T-helper 1 cell treated with Interleukin-12 subunit alpha and Interleukin-12 subunit beta and Interleukin-4 antibody, amounts not matched to agents 30 ng/mL and 1 ng/mL, for 36 hours (primary cell): ENCODE measurements around the gene U2AF1L4. TPM values are rescaled to one million over a fixed set of nuclear protein-coding genes. Genes with fewer than 3 reads are reported as not detected.
"Not testable (repeated sequence)": the region's sequence is repeated elsewhere in the genome, so short reads cannot be mapped to it uniquely, and the experiment has no call there.

Source experiments
- intact Hi-C: fragments of 100-400 bp; cut with micrococcal nuclease; formaldehyde crosslinking; loops from one replicate; pipeline ENCODE4 v1.15.1; 2024
- total RNA-seq: library from RNA; stranded (reverse); gene quantifications from 2 replicates; pipeline ENCODE4 v1.2.3, GENCODE V29; 2022

Gene U2AF1L4
- total RNA-seq, 1 donor from 2014 or later: 33.7 TPM

DNA sequence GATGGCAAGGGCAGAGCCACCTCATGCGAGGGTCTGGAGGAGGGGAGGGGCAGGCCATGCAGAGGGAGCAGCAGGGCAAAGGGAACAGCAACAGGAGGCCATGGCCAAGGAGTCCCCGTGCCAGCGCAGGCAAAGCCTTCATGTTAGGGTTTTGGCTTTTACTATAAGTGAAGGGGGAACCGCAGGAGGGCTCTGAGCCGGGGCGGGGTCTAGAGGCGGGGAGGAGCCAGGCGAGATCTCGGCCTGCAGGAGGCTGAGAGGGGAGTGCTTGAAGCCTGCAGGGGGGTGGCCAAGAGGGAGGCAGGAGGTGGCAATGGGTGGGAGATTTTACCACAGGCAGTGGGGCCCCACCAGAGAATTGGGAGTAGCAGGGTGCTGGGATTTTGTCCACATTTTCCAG, 36.4 kb upstream of the U2AF1L4 start:
- intact Hi-C loops: no loop called here

DNA sequence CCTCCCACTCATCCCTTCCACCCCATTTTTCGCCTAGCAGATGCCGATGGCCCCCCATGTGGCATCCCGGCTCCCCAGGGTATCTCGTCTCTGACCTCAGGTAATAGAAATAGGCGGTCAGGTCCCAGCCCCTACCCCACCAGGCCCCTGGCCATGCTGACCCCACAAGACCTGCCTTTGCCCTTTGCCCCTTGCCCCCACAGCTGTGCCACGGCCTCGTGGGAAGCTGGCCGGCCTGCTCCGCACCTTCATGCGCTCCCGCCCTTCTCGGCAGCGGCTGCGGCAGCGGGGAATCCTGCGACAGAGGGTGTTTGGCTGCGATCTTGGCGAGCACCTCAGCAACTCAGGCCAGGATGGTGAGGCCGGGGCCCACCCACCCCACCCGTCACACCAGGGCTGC, 35.5 kb upstream of the U2AF1L4 start:
- intact Hi-C loops: no loop called here

DNA sequence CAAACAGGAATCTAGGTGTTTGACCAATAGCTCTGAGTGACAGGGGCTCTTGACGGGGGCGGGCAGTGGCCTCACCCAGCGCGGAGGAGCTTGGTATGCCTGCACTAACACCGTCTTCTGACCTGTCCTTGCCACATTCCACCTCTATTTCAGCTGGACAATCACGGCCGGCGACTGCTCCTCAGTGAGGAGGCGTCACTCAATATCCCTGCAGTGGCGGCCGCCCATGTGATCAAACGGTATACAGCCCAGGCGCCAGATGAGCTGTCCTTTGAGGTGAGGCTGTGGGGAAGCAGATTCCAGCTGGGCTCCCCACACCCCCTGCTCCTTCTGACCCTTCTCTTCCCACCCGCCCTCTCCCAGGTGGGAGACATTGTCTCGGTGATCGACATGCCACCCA, 34.8 kb upstream of the U2AF1L4 start:
- intact Hi-C loops: no loop called here

DNA sequence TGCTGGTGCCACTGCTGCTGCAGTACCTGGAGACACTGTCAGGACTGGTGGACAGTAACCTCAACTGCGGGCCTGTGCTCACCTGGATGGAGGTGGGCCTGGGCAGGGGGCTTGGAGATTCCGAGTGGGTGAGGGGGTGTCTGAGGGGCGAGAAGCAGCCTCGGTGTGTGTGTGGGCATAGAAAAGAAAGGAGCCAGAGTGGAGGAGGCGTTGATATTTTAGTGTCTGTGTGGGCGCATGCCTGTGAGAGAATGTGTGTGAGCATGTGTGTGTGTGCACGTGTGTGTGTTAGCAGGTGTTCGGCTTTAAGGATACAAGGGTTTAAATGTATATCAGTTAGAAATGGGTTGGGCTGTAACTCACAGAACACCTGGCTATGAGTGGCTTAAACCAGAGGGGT, 33.8 kb upstream of the U2AF1L4 start:
- intact Hi-C loops: no loop called here

DNA sequence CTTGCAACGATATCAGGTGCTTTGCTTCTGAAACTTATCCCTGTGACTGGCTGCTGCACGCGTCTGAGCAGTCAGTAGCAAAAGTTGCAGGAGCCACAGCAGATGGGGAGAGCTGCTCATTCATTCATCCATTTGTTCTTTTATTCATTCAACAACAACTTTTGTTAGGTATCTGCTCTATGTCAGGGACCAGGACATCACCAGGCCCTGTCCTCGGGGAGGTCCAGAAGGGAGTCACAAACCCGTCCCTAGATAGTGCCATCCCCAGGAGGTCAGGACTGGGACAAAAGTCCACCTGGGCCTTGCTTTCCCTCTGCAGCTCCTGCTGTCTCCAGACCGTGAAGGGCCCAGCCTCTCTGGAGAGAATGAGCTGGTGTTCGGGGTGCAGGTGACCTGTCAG, 32.7 kb upstream of the U2AF1L4 start:
- intact Hi-C loops: no loop called here

DNA sequence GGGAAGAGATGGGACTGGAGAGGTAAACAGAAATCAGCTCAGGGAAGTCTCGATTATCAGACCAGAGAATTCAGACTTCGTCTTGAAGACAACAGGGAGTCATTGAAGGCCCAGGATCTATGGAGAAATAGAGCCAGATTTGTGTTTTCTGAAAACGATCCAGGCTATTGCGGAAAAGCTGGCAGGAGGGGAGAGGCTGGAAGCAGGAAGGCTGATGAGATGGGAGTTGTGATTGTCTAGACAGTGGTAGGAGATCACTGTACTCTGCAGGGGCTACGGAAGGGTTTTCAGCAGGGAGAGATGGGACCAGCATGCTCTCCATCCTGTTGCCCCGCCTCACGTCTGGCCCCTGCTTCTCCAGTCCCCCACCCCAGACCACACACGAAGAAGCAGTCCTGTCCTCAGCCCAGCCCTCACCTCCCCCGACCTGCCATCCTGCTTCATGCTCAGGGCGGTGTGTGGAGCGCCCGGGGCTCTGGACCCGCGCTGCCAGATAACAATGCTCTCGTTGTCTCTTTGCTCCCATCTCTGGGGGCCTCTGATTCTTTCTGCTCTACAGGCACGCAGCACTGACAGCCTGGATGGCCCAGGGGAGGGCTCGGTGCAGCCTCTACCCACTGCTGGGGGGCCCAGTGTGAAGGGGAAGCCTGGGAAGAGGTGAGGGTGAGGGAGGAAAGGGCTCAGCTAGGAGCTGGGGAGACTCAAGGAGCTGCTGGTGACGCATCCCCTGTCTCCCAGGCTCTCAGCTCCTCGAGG, 32.0 kb upstream of the U2AF1L4 start:
- intact Hi-C loops: no loop called here

DNA sequence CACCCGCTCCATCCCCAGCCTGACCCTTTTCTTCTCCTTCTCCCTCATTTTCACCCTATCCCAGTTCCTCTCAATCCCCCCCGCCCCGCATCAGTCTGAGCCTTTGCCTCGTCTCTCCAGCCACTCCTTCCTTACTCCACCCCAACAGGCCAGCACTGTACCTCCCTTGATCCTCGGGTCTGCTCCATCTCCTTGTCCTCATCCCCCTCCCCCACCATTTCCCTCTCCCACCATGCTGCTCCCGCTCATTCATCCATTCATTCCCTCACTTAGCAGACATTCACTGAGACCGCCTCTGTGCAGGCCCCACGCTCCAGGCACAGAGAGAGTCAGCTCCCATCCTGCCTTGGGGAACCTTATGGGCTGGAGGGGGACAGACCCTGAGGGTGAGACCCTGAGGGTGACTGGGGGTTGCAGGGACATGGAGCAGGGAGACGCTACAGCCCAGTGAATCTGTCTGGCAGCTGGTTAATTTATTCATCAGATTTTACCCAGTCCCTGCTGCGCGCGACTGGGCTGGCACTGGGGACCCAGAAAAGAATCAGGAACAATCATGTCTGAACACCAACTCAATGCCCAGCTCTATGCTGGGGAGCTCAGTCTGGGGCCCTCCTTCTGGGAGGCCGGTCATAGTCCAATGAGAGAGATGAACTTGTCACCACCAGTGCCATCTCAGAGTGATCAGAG, 31.0 kb upstream of the U2AF1L4 start:
- intact Hi-C loops: no loop called here

DNA sequence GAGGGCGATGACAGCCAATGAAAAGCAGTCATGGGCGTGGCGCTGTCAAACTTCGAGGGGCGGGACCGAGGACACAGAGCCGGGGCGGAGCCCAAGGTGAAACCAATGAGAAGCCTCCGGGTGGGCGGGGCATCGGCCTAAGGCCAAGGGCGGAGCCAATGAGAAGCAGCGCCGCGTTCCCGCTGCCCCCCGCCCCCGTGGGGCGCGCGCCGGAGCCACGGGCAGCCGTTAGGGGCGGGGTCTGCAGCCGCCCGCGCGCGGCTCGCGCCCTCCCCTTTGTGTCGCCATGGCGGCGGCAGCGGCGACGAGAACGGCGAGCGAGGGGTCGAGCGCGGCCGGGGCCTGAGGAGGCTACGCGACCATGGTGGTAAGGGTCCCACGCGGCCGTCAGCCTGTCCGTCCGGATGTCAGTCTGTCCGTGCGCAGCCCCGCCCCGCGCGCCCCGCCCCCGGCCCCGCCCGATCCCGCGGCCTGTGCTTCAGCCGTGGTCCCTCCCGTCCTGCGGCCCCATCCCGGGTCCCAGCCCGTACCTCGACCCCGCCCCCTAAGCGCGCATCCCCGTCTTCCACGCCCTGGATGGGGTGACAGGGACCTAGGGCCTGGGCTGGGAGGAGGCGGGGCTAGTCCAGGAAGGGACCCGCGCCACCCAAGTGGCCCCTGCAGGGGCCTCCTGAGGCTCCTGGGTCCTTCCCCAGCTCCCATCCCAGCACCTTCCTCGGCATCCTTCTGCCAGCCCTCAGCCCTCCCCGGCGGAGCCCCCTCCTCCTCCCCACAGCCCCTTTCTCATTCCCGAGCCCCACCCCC, 30.3 kb upstream of the U2AF1L4 start, which contains the start of gene ARHGAP33:
Gene ARHGAP33, plus strand, starts transcription at position 267 of the 804 bp plus-strand sequence. Its CDS starts 95 bp downstream, at position 362.
- intact Hi-C loops: loop anchor here (1.0 to 2.0 kb wide), 13 partner anchors 17 to 340 kb away; partner anchors contain the start of genes ALKBH6, COX6B1, LIN37 and PROSER3

DNA sequence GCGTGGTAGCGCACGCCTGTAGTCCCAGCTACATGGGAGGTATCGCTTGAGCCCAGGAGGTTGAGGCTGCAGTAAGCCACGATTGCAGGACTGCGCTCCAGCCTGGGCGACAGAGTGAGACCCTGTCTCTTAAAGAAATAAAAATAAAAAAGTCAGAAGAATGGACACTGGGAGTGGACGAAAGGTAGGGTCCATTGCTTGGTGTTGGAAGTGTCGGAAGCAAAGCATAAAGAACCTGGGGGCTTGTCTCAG, 29.8 kb upstream of the U2AF1L4 start:
- intact Hi-C loops: loop anchor here (1.0 to 2.0 kb wide), 13 partner anchors 17 to 340 kb away; partner anchors contain the start of genes ALKBH6, COX6B1, LIN37 and PROSER3

DNA sequence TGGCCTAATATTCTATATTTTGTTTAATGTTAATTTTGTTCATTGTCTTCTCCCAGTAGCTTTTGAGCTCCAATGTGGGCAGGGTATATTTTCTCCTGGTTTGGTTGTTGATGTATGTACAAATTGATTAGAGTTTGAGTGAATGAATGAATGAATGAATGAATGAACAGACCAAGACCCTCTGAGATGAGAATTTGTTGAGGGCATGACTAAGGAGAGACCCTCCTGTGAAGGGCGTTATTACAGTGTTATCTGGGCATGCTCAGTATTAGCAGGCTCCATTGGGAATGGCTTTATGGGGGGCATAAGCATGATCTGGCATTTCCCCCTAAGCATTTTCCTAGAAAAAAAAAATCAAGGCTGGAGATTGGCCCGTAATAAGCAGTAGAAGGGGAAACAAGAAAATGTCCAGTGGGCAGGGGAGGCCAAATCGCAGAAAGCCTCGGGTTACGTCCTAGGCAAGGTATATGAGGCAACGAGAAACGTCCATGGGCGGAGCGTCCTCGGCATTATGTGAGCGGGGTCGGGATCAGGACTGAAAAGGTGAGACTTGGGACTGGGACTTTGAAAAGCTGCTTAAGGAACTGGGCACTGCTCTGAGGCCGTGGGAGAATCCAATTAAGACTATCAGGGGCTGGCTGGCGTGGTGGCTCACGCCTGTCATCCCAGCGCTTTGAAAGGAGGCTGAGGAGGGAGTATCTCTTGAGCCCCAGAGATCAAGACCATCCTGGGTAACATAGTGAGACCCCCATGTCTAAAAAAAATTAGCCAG, 29.2 kb upstream of the U2AF1L4 start:
- intact Hi-C loops: loop anchor here (1.0 to 2.0 kb wide), 13 partner anchors 16 to 341 kb away; partner anchors contain the start of genes ALKBH6, COX6B1, LIN37 and PROSER3

DNA sequence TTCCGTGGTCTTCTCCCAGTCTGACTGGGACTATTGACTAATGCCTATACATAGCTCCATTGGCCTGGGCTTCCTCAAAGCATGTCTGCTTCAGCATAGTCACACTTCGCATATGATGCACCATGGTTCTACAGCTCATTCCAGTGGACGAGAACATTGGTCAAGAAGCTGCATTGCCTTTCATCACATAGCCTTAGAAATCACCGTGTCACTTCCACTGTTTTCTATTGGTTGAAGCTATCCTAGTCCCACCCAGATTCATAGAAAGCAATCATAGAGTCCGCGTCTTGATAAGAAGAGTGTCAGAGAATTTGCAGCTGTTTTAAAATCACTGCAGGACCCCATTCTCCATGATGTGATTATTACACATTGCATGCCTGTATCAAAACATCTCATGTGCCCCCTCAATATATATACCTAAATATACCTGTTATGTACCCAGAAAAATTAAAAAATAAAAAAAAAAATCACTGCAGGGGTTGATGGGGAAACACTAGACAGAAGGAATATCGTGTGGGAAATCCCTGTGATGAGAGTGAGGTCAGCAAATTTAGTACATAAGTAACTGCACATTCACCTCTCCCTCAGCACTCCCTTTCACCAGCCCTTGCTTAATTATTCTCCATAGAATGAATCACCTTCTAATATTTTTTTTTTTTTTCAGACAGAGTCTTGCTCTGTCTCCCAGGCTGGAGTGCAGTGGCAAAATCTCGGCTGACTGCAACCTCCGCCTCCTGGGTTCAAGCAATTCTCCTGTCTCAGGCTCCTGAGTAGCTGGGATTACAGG, 28.0 kb upstream of the U2AF1L4 start:
- intact Hi-C loops: no loop called here

DNA sequence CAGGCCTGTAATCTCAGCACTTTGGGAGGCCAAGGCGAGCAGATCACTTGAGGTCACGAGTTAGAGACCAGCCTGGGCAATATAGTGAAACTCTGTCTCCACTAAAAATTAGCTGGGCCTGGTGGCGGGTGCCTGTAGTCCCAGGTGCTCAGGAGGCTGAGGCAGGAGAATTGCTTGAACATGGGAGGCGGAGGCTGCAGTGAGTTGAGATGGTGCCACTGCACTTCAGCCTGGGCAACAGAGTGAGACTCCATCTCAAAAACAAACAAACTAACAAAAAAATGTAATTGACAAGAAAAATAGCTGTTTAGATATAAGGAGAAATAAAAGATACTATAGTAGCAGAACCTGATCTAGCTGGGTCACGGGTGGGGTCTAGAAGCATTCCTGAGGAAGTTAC, 27.1 kb upstream of the U2AF1L4 start:
- intact Hi-C loops: not testable (repeated sequence)

DNA sequence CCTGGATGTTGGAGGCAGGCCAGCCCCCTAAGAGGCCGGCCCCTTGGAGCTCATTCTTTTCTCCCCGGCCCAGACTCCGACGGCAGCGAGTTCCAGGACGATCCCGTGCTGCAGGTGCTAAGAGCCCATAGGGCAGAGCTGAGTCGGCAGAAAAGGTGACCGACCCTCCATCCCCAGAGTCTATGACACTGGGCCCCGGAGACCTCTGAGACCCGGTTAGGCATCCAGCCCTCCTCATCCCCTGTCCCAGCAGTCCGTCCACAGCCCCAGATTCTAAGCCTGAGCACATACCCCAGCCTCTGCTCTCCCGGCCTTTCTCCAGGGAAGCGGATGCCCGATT, 22.8 kb upstream of the U2AF1L4 start:
- intact Hi-C loops: no loop called here

DNA sequence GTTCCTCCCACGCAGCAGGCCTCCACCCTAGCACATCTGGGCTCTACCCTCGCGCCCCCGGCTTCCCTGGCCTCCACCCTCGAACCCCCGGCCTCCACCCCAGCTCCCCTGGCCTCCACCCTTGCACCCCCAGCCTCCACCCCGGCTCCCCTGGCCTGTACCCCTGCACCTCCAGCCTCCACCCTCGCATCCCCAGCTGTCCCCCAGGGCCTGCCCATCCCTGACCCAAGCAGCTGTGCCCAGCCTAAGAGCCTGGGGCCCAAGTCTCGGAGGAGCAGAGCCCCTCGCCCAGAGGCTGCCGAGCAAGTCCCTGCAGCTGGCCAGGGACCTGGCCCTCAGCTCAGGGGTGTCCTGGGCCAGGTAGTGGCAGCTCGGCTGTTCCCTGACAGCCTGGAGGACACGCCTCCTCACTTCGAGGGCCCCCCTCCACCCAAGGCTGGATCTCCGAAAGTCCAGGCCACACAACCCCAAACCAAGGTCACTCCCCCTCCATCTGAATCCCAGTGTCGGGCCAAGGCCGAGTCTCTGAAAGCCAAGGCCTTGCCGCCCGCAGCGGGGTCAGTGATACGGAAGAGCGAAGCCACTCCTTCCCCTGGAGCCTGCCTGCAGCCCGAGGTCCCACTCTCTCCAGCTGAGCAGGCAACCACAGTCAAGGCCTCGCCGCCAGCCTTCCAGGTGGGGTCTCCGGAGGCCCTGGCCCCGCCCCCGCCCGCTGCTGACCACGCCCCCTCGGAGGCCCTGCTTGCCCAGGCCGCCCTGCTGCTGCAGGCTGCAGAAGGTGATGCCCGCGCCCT, 22.3 kb upstream of the U2AF1L4 start:
- intact Hi-C loops: no loop called here

DNA sequence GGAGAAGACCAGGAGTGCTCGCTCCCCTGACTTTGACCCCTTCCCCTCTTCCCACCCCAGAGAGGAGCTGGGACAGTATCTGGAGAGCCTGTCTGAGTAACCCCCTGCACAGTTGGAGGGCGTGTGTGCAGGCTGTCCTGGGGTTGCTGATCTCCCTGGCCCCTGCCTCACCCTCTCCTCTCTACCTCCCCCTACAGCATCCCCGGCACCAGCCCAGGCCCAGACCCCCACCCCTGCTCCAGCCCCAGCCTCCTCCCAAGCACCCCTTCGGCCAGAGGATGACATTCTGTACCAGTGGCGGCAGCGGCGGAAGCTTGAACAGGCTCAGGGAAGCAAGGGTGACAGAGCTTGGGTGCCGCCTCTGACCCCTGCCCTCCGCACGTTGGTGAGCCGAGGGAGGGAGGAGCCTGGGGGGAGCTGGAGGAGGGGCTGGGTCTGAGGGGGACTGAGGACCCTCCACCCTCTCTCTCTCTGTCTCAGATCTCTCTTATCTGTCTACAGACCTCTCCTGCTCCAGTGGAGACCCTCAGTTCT, 21.4 kb upstream of the U2AF1L4 start:
- intact Hi-C loops: no loop called here

DNA sequence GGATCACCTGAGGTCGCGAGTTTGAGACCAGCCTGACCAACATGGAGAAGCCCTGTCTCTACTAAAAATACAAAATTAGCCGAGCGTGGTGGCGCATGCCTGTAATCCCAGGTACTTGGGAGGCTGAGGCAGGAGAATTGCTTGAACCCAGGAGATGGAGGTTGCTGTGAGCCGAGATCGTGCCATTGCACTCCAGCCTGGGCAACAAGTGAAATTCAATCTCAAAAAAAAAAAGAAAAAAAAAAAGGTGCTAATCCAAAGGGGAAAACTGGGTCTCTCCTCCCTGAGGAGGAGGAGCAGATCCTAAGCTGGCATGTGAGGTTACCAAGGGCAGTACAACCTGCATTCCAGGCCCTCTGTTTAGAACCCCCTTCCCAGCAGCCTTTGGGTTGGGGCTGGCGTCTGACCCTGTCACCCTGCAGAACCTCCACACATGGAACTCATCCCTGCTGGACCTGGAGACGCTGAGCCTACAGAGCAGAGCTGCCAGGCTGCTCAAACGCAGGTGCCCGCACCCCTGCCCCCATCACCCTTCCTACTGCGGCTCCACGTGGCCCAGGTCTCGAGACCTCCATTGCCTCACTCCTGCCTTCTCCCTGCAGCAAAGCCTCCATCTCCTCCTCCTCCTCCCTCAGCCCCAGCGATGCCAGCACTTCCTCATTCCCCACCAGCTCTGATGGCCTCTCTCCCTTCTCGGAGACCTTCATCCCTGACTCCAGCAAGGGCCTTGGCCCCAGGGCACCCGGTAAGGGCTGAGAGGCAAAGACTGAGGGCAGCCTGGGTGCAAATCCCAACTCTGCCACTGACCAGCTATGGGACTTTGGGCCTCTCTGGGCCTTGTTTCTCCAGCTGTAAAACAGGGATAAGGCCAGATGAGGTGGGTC, 19.5 kb upstream of the U2AF1L4 start:
- intact Hi-C loops: no loop called here

DNA sequence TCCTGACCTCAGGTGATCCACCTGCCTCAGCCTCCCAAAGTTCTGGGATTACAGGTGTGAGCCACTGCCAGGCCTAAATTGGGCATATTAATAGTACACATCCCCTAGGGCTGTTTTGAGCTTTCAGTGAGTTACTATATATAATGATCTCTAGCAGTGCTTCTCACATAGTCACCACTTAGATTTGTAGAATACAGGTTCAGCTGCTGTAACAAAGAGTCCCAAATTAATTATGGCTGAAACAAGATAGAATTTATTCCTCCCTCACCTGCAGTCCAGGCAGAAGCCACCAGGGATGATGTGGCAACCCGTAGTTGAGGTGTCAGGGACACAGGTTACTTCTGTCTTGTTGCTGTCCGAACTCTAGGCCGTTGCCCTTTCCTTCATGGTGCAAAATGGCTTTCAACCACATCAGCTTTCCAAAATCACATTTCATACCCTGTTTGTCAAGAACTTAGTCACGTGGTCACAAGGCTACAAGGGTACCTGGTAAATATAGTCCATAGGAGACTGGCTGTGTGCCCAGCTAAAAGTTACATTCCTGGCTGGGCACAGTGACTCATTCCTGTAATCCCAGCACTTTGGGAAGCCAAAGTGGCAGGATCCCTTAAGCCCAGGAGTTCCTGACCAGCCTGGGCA, 15.6 kb upstream of the U2AF1L4 start:
- intact Hi-C loops: no loop called here

DNA sequence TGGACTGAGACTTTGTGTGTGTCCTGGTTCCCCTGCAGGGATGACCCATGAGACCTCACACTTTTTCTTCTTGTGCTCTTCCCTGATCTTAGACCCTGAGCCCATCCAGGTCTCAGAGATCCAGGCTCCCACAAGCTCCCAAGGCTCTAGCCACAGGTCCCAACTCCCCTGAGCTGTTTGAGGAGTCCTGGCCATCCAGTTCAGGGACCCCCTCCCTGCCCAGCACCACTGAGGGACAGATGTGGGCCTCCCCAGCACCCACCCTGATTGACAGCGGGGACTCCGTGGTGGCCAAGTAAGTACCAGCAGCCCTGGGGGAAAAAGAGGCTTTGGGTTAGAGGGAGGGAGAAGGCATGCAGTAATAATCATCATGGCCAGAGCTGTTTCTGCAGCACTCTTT, 14.5 kb upstream of the U2AF1L4 start:
- intact Hi-C loops: no loop called here
